Spleen (tissue), 7 donors: ENCODE data around the gene KIR2DL1.

Experiments
- POLR2A ChIP-seq, 3 donors: fragments of 450-650 bp; IDR thresholded peaks; one replicate each; pipeline ENCODE4 v1.5.1; 2017; ENCODE audit warnings: antibody characterized with exemption in 3 of 3, mild to moderate bottlenecking in 1 of 3
- POLR2AphosphoS5 ChIP-seq, 3 donors: sonication (generic); formaldehyde crosslinking; IDR thresholded peaks; one replicate each; pipeline ENCODE4 v1.5.1; 2017; ENCODE audit warnings: antibody characterized with exemption in 3 of 3
- TF ChIP-seq, protein P1 (sequence below), 11 experiments: fragments of 200-600 bp in 7 of 11; fragments of 450-650 bp in 4 of 11; sonication (generic) in 4 of 11; IDR thresholded peaks in 8 of 11; conservative IDR thresholded peaks in 3 of 11; 1 replicate in 7 of 11; 2 replicates in 4 of 11; pipeline versions ENCODE4 v1.4.0 to v1.8.0; 2016 to 2021; ENCODE audit warnings: antibody characterized with exemption in 11 of 11, inconsistent platforms in 4 of 11, mild to moderate bottlenecking in 1 of 11
- donor health status: DM: no; HTN: no; CAD: no; lungs with moderate emphysema.
- donor health status: DM: no; HTN: no; CAD: no.
- donor health status: DM: no; HTN: no; CAD: no.

DNA sequence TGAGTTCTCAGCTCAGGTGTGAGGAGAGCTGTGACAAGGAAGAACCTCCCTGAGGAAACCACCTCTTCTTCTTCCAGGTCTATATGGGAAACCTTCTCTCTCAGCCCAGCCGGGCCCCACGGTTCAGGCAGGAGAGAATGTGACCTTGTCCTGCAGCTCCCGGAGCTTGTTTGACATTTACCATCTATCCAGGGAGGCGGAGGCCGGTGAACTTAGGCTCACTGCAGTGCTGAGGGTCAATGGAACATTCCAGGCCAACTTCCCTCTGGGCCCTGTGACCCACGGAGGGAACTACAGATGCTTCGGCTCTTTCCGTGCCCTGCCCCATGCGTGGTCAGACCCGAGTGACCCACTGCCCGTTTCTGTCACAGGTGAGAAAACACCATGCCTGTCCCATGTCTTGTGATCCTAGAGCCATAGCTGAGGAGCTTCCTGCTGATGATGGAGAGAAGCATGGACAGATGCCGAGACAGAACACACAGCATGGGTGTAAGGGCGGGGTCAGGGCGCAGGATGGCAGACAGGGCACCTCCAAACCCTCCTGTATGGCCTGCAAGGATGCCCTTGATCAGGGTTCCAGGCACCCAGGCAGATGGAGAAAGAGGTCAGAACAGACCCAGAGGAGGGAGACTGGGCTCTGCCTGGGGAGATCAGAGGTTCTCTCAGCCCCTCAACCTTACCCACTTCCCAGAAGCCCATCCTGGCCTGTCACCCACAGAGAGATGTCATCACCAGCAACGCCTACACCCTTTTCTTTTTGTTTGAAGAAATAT, 40.0 kb upstream of the KIR2DL1 start:
- TF ChIP-seq, protein P1, sequence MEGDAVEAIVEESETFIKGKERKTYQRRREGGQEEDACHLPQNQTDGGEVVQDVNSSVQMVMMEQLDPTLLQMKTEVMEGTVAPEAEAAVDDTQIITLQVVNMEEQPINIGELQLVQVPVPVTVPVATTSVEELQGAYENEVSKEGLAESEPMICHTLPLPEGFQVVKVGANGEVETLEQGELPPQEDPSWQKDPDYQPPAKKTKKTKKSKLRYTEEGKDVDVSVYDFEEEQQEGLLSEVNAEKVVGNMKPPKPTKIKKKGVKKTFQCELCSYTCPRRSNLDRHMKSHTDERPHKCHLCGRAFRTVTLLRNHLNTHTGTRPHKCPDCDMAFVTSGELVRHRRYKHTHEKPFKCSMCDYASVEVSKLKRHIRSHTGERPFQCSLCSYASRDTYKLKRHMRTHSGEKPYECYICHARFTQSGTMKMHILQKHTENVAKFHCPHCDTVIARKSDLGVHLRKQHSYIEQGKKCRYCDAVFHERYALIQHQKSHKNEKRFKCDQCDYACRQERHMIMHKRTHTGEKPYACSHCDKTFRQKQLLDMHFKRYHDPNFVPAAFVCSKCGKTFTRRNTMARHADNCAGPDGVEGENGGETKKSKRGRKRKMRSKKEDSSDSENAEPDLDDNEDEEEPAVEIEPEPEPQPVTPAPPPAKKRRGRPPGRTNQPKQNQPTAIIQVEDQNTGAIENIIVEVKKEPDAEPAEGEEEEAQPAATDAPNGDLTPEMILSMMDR (IDR thresholded peaks at IDR 0.05 in 8 of 11, conservative IDR thresholded peaks at IDR 0.05 in 3 of 11), result no peak
- no peak for TF ChIP-seq POLR2AphosphoS5 (IDR thresholded peaks at IDR 0.05)
- TF ChIP-seq POLR2A (IDR thresholded peaks at IDR 0.05), result no peak
